ENCODE measurements around the gene SCUBE2.

Gene SCUBE2

GRCh38 chr11:9061807-9062206, 29.6 kb downstream of the SCUBE2 start:
- Histone ChIP-seq H3K4me3 (ENCODE audit: insufficient read depth, low read length, poor library complexity, severe bottlenecking) (no peak overlapping the region), H3K36me3 (ENCODE audit: low read length) (no peaks in the 10 kb centered on the region), H3K4me2 (ENCODE audit: low read depth, low read length, poor library complexity, severe bottlenecking) (no peak overlapping the region), H4K20me1 (ENCODE audit: low read depth, low read length) (no peaks in the 10 kb centered on the region), H3K9me3 (ENCODE audit: insufficient read depth, low read length) (no peaks in the 10 kb centered on the region), H3K79me2 (ENCODE audit: insufficient read depth, low read length) (no peaks in the 10 kb centered on the region), H3K9me2 (replicated peaks; ENCODE audit: insufficient read depth, low read length) (no peaks in the 10 kb centered on the region), H2AFZ (ENCODE audit: low read depth, low read length, severe bottlenecking) (no peak overlapping the region), H3F3A (ENCODE audit: insufficient read depth) (no peaks in the 10 kb centered on the region), H3K27ac (ENCODE audit: low read depth, low read length) (no peak overlapping the region), H3K27me3 (ENCODE audit: low read length) (no peaks in the 10 kb centered on the region), H3K9ac (ENCODE audit: low read length) (no peak overlapping the region)
- TF ChIP-seq EZH2phosphoT487 (conservative IDR thresholded peaks at IDR 0.05; ENCODE audit: low read length) = no peak
- TF ChIP-seq CTCF (IDR thresholded peaks at IDR 0.05; ENCODE audit: insufficient read depth, low read length, poor library complexity, severe bottlenecking) = no peak

DNA sequence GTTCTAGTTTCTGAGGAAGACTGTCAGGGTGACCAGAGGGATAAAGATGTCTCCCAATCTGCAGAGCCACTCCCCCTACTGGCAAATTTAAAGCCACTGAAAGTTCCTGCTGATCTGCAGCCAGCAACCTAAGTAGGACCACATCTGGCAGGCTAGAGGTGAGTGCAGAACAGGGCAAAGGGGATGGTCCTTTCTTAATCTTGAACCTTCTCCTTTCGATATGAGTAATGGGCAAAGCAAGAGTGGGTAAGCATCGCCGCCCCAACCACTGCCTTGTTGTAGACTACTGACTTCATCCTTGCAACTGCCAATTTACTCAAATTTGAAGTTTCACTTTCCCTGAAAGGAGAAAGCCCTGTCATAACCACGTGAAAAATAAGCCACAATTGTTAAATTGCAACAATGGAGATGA, 30.7 kb downstream of the SCUBE2 start:
- Histone ChIP-seq H2AFZ (ENCODE audit: low read depth, low read length, severe bottlenecking) (no peak overlapping the region), H3K9me3 (ENCODE audit: insufficient read depth, low read length) (no peaks in the 10 kb centered on the region), H3K4me2 (ENCODE audit: low read depth, low read length, poor library complexity, severe bottlenecking) (no peak overlapping the region), H3K79me2 (ENCODE audit: insufficient read depth, low read length) (no peaks in the 10 kb centered on the region), H4K20me1 (ENCODE audit: low read depth, low read length) (no peaks in the 10 kb centered on the region), H3K9ac (ENCODE audit: low read length) (no peak overlapping the region), H3K9me2 (replicated peaks; ENCODE audit: insufficient read depth, low read length) (no peaks in the 10 kb centered on the region), H3K4me3 (ENCODE audit: insufficient read depth, low read length, poor library complexity, severe bottlenecking) (no peak overlapping the region), H3K27ac (ENCODE audit: low read depth, low read length) (no peak overlapping the region), H3K36me3 (ENCODE audit: low read length) (no peaks in the 10 kb centered on the region), H3K27me3 (ENCODE audit: low read length) (no peaks in the 10 kb centered on the region), H3F3A (ENCODE audit: insufficient read depth) (no peaks in the 10 kb centered on the region)
- TF ChIP-seq CTCF (IDR thresholded peaks at IDR 0.05; ENCODE audit: insufficient read depth, low read length, poor library complexity, severe bottlenecking) (peak; percentile 50), EZH2phosphoT487 (conservative IDR thresholded peaks at IDR 0.05; ENCODE audit: low read length) (no peak)

- Histone ChIP-seq H3K4me3 (ENCODE audit: insufficient read depth, low read length, poor library complexity, severe bottlenecking) (no peak overlapping the region), H3F3A (ENCODE audit: insufficient read depth) (no peaks in the 10 kb centered on the region), H3K9ac (ENCODE audit: low read length) (no peak overlapping the region), H3K27me3 (ENCODE audit: low read length) (no peaks in the 10 kb centered on the region), H3K4me2 (ENCODE audit: low read depth, low read length, poor library complexity, severe bottlenecking) (no peak overlapping the region), H3K27ac (ENCODE audit: low read depth, low read length) (no peak overlapping the region), H2AFZ (ENCODE audit: low read depth, low read length, severe bottlenecking) (no peak overlapping the region), H3K9me2 (replicated peaks; ENCODE audit: insufficient read depth, low read length) (no peaks in the 10 kb centered on the region), H4K20me1 (ENCODE audit: low read depth, low read length) (no peaks in the 10 kb centered on the region), H3K79me2 (ENCODE audit: insufficient read depth, low read length) (no peaks in the 10 kb centered on the region), H3K9me3 (ENCODE audit: insufficient read depth, low read length) (no peaks in the 10 kb centered on the region), H3K36me3 (ENCODE audit: low read length) (no peaks in the 10 kb centered on the region)
- TF ChIP-seq CTCF (IDR thresholded peaks at IDR 0.05; ENCODE audit: insufficient read depth, low read length, poor library complexity, severe bottlenecking) (no peak), EZH2phosphoT487 (conservative IDR thresholded peaks at IDR 0.05; ENCODE audit: low read length) (no peak)
These were observed 32.0 kb downstream of the SCUBE2 start for GRCh38 chr11:9059406-9059805.
